Measurements from ENCODE around the gene ATP8A2. TPM values are rescaled to one million over a fixed set of nuclear protein-coding genes. Genes with fewer than 3 reads are reported as not detected.

The ATP8A2 gene
- total RNA-seq, 2 donors from 2014 or later, result 0.18 to 0.24 TPM

GRCh38 chr13:25906191-25906661 lies 534.5 kb downstream of the ATP8A2 start:
- intact Hi-C loops (cut with DNase I), result no loop called here
- DNase-seq, result no peak
- ATAC-seq, result no peak

GRCh38 chr13:25908366-25908765 lies 536.6 kb downstream of the ATP8A2 start:
- DNase-seq, result no peak
- intact Hi-C loops (cut with DNase I), result no loop called here
- no peak for ATAC-seq

GRCh38 chr13:25910243-25910642 lies 538.5 kb downstream of the ATP8A2 start:
- DNase-seq (no peak), ATAC-seq (no peak)
- intact Hi-C loops (cut with DNase I), result no loop called here

GRCh38 chr13:25910991-25911419 lies 539.2 kb downstream of the ATP8A2 start:
- intact Hi-C loops (cut with DNase I), result no loop called here
- DNase-seq (no peak), ATAC-seq (no peak)

- intact Hi-C loops (cut with DNase I), result no loop called here
- ATAC-seq (no peak), DNase-seq (no peak)
Observed at GRCh38 chr13:25912961-25913360, 541.2 kb downstream of the ATP8A2 start.

- DNase-seq, result no peak
- intact Hi-C loops (cut with DNase I), result no loop called here
- no peak for ATAC-seq
Observed at GRCh38 chr13:25915840-25916518, 544.2 kb downstream of the ATP8A2 start.

- ATAC-seq (no peak), DNase-seq (no peak)
- intact Hi-C loops (cut with DNase I), result no loop called here
Observed at GRCh38 chr13:25920277-25920676, 548.5 kb downstream of the ATP8A2 start.

- DNase-seq (no peak), ATAC-seq (no peak)
- intact Hi-C loops (cut with DNase I), result no loop called here
Observed at GRCh38 chr13:25920931-25921330, 549.2 kb downstream of the ATP8A2 start.

GRCh38 chr13:25922376-25922775 lies 550.6 kb downstream of the ATP8A2 start:
- DNase-seq (no peak), ATAC-seq (no peak)
- intact Hi-C loops (cut with DNase I), result no loop called here

GRCh38 chr13:25923217-25924085 lies 551.7 kb downstream of the ATP8A2 start:
- intact Hi-C loops (cut with DNase I), result no loop called here
- no peak for DNase-seq
- no peak for ATAC-seq

- DNase-seq, result no peak
- ATAC-seq, result no peak
- intact Hi-C loops (cut with DNase I), result no loop called here
Observed at GRCh38 chr13:25927363-25927762, 555.6 kb downstream of the ATP8A2 start.

GRCh38 chr13:25927932-25928331 lies 556.2 kb downstream of the ATP8A2 start:
- intact Hi-C loops (cut with DNase I), result no loop called here
- ATAC-seq (no peak), DNase-seq (no peak)

GRCh38 chr13:25928941-25929505 lies 557.2 kb downstream of the ATP8A2 start:
- DNase-seq, result no peak

GRCh38 chr13:25929816-25930215 lies 558.0 kb downstream of the ATP8A2 start:
- ATAC-seq (no peak), DNase-seq (no peak)
- intact Hi-C loops (cut with DNase I), result no loop called here

More at GRCh38 chr13:25928941-25929505, 557.2 kb downstream of the ATP8A2 start:
- intact Hi-C loops (cut with DNase I), result no loop called here
- ATAC-seq, result no peak

GRCh38 chr13:25930653-25931052 lies 558.9 kb downstream of the ATP8A2 start:
- intact Hi-C loops (cut with DNase I), result no loop called here
- ATAC-seq (no peak), DNase-seq (no peak)

GRCh38 chr13:25932365-25932764 lies 560.6 kb downstream of the ATP8A2 start:
- no peak for ATAC-seq
- DNase-seq, result no peak
- intact Hi-C loops (cut with DNase I), result no loop called here

GRCh38 chr13:25933520-25933919 lies 561.7 kb downstream of the ATP8A2 start:
- intact Hi-C loops (cut with DNase I), result no loop called here
- DNase-seq (no peak), ATAC-seq (no peak)

GRCh38 chr13:25934127-25934526 lies 562.4 kb downstream of the ATP8A2 start:
- no peak for ATAC-seq
- DNase-seq, result no peak
- intact Hi-C loops (cut with DNase I), result no loop called here

GRCh38 chr13:25939961-25940687 lies 568.4 kb downstream of the ATP8A2 start:
- DNase-seq (no peak), ATAC-seq (no peak)
- intact Hi-C loops (cut with DNase I), result no loop called here

GRCh38 chr13:25943081-25943480 lies 571.3 kb downstream of the ATP8A2 start:
- DNase-seq, result no peak
- intact Hi-C loops (cut with DNase I), result no loop called here
- ATAC-seq, result no peak
